Mammary epithelial cell (primary cell): ENCODE measurements around the gene CAMTA1.

ENCODE experiments used
- EZH2 ChIP-seq: IDR thresholded peaks from 2 replicates; pipeline ENCODE4 v1.6.1; 2012; ENCODE audit warnings: low read length, inconsistent platforms, borderline replicate concordance
- TF ChIP-seq, protein P1 (sequence below), 2 donors: IDR thresholded peaks in 1 of 2; conservative IDR thresholded peaks in 1 of 2; 2 replicates each; pipeline ENCODE4 v1.5.1; 2011 to 2012; ENCODE audit warnings: inconsistent platforms in 2 of 2, low read length in 2 of 2, mild to moderate bottlenecking in 2 of 2, control low read depth in 1 of 2, low read depth in 1 of 2; ENCODE audit not compliant: insufficient read depth in 1 of 2; ENCODE audit errors: extremely low read depth in 1 of 2

DNA sequence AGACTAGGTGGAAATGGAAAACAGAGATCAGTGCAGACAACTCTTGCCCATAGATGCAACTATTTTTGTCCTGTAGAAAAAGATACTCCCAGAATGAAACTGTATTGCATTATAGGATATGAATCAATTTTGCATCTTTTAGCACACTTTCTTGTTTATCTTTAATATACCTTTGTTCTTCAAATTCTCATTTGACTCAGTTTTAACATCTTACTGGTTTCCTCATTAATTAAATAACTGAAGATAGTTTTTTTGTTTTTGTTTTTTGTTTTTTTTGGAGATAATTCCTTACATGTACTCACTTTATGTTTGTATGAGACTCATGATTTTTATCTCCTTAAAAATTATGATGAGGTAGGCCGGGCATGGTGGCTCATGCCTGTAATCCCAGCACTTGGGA lies 10.9 kb upstream of the CAMTA1 start:
- TF ChIP-seq, protein P1, sequence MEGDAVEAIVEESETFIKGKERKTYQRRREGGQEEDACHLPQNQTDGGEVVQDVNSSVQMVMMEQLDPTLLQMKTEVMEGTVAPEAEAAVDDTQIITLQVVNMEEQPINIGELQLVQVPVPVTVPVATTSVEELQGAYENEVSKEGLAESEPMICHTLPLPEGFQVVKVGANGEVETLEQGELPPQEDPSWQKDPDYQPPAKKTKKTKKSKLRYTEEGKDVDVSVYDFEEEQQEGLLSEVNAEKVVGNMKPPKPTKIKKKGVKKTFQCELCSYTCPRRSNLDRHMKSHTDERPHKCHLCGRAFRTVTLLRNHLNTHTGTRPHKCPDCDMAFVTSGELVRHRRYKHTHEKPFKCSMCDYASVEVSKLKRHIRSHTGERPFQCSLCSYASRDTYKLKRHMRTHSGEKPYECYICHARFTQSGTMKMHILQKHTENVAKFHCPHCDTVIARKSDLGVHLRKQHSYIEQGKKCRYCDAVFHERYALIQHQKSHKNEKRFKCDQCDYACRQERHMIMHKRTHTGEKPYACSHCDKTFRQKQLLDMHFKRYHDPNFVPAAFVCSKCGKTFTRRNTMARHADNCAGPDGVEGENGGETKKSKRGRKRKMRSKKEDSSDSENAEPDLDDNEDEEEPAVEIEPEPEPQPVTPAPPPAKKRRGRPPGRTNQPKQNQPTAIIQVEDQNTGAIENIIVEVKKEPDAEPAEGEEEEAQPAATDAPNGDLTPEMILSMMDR (conservative IDR thresholded peaks at IDR 0.05 in 1 of 2, IDR thresholded peaks at IDR 0.05 in 1 of 2; ENCODE audit: extremely low read depth in 1 of 2, insufficient read depth in 1 of 2, low read depth in 1 of 2, low read length in 2 of 2) = no peak
- TF ChIP-seq EZH2 = no peak
